Measurements from ENCODE around the gene KCNH4.

The KCNH4 gene

GRCh38 chr17:42135664-42136653 lies 45.0 kb downstream of the KCNH4 start:
- DNase-seq: peak; percentile 34

- DNase-seq: no peak
Observed at GRCh38 chr17:42135151-42135550, 45.8 kb downstream of the KCNH4 start.

- peak; percentile 68 for DNase-seq
Observed at GRCh38 chr17:42133461-42134041, 47.4 kb downstream of the KCNH4 start.

GRCh38 chr17:42132941-42133340 lies 48.0 kb downstream of the KCNH4 start:
- peak; percentile 28 for DNase-seq

- DNase-seq: no peak
Observed at GRCh38 chr17:42131981-42132432, 48.9 kb downstream of the KCNH4 start.

- DNase-seq: no peak
Observed at GRCh38 chr17:42131232-42131631, 49.7 kb downstream of the KCNH4 start.

- no peak for DNase-seq
Observed at GRCh38 chr17:42130310-42130936, 50.5 kb downstream of the KCNH4 start.

GRCh38 chr17:42129109-42129837 lies 51.7 kb downstream of the KCNH4 start:
- no peak for DNase-seq

GRCh38 chr17:42127414-42127813 lies 53.5 kb downstream of the KCNH4 start:
- DNase-seq: no peak

GRCh38 chr17:42126836-42127235 lies 54.1 kb downstream of the KCNH4 start:
- DNase-seq: no peak

- no peak for DNase-seq
Observed at GRCh38 chr17:42125565-42125964, 55.4 kb downstream of the KCNH4 start.

- DNase-seq: no peak
Observed at GRCh38 chr17:42124256-42124655, 56.7 kb downstream of the KCNH4 start.

- no peak for DNase-seq
Observed at GRCh38 chr17:42122371-42123303, 58.3 kb downstream of the KCNH4 start, which contains the start of gene HSPB9. TSS of gene HSPB9 (plus strand) at chr17:42122804. CDS start at chr17:42122851, 47 bp downstream.

GRCh38 chr17:42120770-42121769 lies 59.9 kb downstream of the KCNH4 start, which contains the start of gene KAT2A:
TSS of gene KAT2A (minus strand) at chr17:42121367. CDS start at chr17:42121304, 63 bp downstream.
- peak; percentile 72 for DNase-seq

- DNase-seq: no peak
Observed at GRCh38 chr17:42120161-42120769, 60.7 kb downstream of the KCNH4 start.

- DNase-seq: no peak
Observed at GRCh38 chr17:42119301-42119700, 61.6 kb downstream of the KCNH4 start.

GRCh38 chr17:42118545-42118944 lies 62.4 kb downstream of the KCNH4 start:
- peak; percentile 26 for DNase-seq

GRCh38 chr17:42118126-42118510 lies 62.8 kb downstream of the KCNH4 start:
- no peak for DNase-seq

GRCh38 chr17:42117397-42118125 lies 63.4 kb downstream of the KCNH4 start:
- DNase-seq: no peak

Measured in CD4-positive, alpha-beta T cell treated with Interferon gamma for 1 hour (primary cell).